Neural crest cell (in vitro differentiated cells): ENCODE measurements around the gene PDGFC. TPM values are rescaled to one million over a fixed set of nuclear protein-coding genes. Genes with fewer than 3 reads are reported as not detected.

Source experiments
- DNase-seq: peaks from one replicate; pipeline ENCODE4 v3.0.0; 2021; ENCODE audit warnings: low read depth, mixed read lengths, low spot score
- H3K27ac Mint-ChIP-seq: one replicate; pipeline ENCODE4 v1.8.0; 2021; ENCODE audit warnings: mild to moderate bottlenecking, mixed read lengths; ENCODE audit not compliant: unreplicated experiment
- H3K27me3 Mint-ChIP-seq: 2 replicates; pipeline ENCODE4 v1.8.0; 2021; ENCODE audit warnings: low read depth, mild to moderate bottlenecking, mixed read lengths
- H3K36me3 Mint-ChIP-seq: 2 replicates; pipeline ENCODE4 v1.8.0; 2021; ENCODE audit warnings: low read depth, mild to moderate bottlenecking, mixed read lengths
- H3K4me1 Mint-ChIP-seq: 2 replicates; pipeline ENCODE4 v1.8.0; 2021; ENCODE audit warnings: mixed read lengths
- H3K4me3 Mint-ChIP-seq: one replicate; pipeline ENCODE4 v1.8.0; 2021; ENCODE audit warnings: mild to moderate bottlenecking, mixed read lengths
- H3K9me3 Mint-ChIP-seq: 2 replicates; pipeline ENCODE4 v1.8.0; 2021; ENCODE audit warnings: mixed read lengths
- total RNA-seq: library from RNA; stranded (reverse); gene quantifications from 2 replicates; pipeline ENCODE4 v1.2.1, GENCODE V29; 2021
- TF ChIP-seq, protein P1 (sequence below): fragments of 200-600 bp; sonication (generic); conservative IDR thresholded peaks from 2 replicates; pipeline ENCODE4 v1.5.0; 2021; ENCODE audit warnings: antibody characterized with exemption, mild to moderate bottlenecking

PDGFC gene
- total RNA-seq, 1 donor from 2014 or later: 19.1 TPM

DNA sequence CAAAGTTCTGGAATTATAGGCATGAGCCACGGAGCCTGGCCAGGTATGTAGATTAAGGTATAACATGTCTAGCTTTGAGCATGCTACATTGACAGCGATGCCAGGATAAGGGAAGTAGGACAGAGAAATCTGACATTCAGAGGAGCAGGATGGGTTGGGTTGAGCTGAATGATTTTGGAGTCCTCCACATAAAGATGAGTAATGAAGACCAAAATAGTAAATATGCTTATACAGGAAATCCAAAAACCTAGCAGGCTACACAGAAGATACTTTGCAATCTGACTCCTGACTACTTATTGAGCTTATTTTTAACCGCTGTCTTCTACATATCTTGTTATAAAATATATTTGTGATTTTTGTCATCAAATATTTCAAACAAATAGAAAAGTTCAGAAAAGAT, 69.7 kb downstream of the PDGFC start:
- TF ChIP-seq, protein P1, sequence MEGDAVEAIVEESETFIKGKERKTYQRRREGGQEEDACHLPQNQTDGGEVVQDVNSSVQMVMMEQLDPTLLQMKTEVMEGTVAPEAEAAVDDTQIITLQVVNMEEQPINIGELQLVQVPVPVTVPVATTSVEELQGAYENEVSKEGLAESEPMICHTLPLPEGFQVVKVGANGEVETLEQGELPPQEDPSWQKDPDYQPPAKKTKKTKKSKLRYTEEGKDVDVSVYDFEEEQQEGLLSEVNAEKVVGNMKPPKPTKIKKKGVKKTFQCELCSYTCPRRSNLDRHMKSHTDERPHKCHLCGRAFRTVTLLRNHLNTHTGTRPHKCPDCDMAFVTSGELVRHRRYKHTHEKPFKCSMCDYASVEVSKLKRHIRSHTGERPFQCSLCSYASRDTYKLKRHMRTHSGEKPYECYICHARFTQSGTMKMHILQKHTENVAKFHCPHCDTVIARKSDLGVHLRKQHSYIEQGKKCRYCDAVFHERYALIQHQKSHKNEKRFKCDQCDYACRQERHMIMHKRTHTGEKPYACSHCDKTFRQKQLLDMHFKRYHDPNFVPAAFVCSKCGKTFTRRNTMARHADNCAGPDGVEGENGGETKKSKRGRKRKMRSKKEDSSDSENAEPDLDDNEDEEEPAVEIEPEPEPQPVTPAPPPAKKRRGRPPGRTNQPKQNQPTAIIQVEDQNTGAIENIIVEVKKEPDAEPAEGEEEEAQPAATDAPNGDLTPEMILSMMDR: no peak
- H3K9me3 Mint-ChIP-seq: no peaks in the 10 kb centered on the region
- H3K27ac Mint-ChIP-seq: no peak overlapping the region
- DNase-seq: no peak
- H3K4me3 Mint-ChIP-seq: no peak overlapping the region
- no peaks in the 10 kb centered on the region for H3K36me3 Mint-ChIP-seq
- H3K4me1 Mint-ChIP-seq: peaks cover 1% of the 10 kb centered on the region
- no peaks in the 10 kb centered on the region for H3K27me3 Mint-ChIP-seq

DNA sequence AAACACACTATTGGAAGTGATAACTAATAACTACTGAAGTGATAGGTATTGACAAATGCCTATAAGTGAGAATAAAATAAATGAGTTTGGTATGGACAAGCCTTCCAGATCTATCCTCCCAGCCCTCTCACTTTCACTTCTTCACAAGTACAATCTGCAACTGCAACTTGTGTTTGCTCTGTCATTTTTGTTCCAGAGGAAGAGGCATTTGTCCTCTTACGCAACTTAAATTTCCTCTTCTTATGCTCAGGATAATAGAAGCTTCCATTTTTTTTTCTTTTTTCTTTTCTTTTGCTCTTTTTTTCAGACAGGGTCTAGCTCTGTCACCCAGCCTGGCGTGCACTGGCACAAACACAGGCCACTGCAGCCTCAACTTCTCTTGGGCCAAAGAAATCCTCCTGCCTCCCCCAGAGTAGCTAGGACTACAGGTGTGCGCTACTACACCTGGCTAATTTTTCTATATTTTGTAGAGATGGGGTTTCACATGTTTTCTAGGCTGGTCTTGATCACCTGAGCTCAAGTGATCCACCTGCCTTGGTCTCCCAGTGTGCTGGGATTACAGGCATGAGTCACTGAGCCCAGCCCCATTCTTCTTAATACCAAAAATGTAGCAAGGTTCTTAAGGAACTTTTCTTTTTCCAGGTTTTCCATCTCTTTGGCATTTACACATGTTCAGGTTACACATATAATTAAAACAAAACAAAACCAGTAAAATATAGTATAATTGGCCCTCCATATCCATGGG, 73.1 kb downstream of the PDGFC start:
- Mint-ChIP-seq H3K27me3 (no peaks in the 10 kb centered on the region), H3K4me3 (no peak overlapping the region), H3K36me3 (no peaks in the 10 kb centered on the region), H3K4me1 (peaks cover 8% of the 10 kb centered on the region), H3K9me3 (no peaks in the 10 kb centered on the region), H3K27ac (no peak overlapping the region)
- TF ChIP-seq, protein P1: no peak
- DNase-seq: no peak

DNA sequence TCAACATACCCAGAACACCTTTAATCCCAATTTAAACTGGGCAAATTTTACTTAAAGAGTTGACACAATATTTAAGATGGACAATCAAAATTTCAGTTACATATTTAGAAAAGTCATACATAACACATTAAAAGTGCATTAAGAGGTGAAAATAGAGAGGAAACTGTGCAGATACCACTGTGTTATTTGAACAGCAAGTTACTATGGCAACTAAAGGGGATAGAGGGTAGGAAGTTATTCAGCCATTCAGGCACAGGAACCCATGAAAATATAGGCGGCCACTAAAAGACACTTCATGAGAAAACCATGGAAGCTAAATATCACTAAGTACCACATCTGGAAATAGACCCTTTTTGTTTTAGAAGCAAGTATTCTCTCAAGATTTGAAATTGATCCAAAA, 75.1 kb downstream of the PDGFC start:
- no peaks in the 10 kb centered on the region for H3K27me3 Mint-ChIP-seq
- no peaks in the 10 kb centered on the region for H3K36me3 Mint-ChIP-seq
- H3K9me3 Mint-ChIP-seq: no peaks in the 10 kb centered on the region
- DNase-seq: no peak
- H3K4me1 Mint-ChIP-seq: peaks cover 8% of the 10 kb centered on the region
- H3K4me3 Mint-ChIP-seq: no peak overlapping the region
- TF ChIP-seq, protein P1: no peak
- no peak overlapping the region for H3K27ac Mint-ChIP-seq

DNA sequence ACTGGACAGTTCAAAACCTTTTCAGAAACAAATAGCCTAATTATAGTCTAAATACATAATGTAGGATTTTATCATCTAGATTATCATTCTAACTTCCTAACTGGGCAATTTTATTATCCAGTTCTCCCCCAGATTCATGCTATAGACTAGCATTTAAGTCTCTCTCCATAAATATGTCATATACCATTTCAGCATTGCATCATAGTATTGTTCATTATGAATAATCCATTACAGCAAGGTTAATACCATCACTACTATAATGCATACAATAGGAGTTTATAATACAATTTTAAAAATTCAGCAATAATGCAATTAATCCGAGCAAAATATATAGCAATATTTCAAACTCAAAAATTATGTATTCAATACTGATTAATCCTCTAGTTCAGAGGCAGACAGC, 77.4 kb downstream of the PDGFC start:
- Mint-ChIP-seq H3K4me1 (peaks cover 8% of the 10 kb centered on the region), H3K27ac (no peak overlapping the region), H3K9me3 (no peaks in the 10 kb centered on the region), H3K36me3 (no peaks in the 10 kb centered on the region), H3K4me3 (no peak overlapping the region), H3K27me3 (no peaks in the 10 kb centered on the region)
- DNase-seq: no peak
- TF ChIP-seq, protein P1: no peak

DNA sequence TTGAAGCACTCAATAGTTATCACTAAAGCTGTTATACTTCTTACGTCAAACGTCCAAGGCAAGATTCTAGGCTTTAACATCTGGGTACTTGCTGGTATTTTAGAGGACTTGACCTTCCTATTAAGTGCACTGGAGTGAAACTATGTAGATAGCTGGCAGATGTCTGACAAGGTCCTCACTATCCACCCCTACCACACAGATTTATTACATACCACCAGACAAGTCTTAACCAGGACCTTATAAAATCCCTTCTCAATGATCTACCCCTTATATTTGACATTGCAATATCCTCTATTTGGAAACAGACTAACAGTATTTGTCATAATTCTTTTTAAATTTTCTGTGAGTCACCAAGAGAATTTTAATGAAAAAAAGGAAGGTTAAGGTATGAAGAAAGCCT, 78.8 kb downstream of the PDGFC start:
- DNase-seq: no peak
- no peaks in the 10 kb centered on the region for H3K36me3 Mint-ChIP-seq
- no peak overlapping the region for H3K4me3 Mint-ChIP-seq
- H3K4me1 Mint-ChIP-seq: peaks cover 8% of the 10 kb centered on the region
- TF ChIP-seq, protein P1: no peak
- H3K27me3 Mint-ChIP-seq: no peaks in the 10 kb centered on the region
- H3K9me3 Mint-ChIP-seq: no peaks in the 10 kb centered on the region
- H3K27ac Mint-ChIP-seq: no peak overlapping the region
